Non-pigmented ciliary epithelial cell (primary cell): ENCODE measurements around the gene ATP13A3.

Source experiments
- DNase-seq: peaks from one replicate; pipeline ENCODE4 v3.0.0-alpha.2; 2010; ENCODE audit warnings: low read depth

ATP13A3 gene

GRCh38 chr3:194475138-194475932, 11.5 kb downstream of the ATP13A3 start:
- no peak for DNase-seq

- no peak for DNase-seq
These were observed 12.1 kb downstream of the ATP13A3 start for GRCh38 chr3:194474675-194475074.

GRCh38 chr3:194472290-194472920, 14.4 kb downstream of the ATP13A3 start:
- no peak for DNase-seq

GRCh38 chr3:194471863-194472262, 14.9 kb downstream of the ATP13A3 start:
- no peak for DNase-seq

- DNase-seq: no peak
These were observed 16.2 kb downstream of the ATP13A3 start for GRCh38 chr3:194470615-194471014.

GRCh38 chr3:194469977-194470376, 16.8 kb downstream of the ATP13A3 start:
- DNase-seq: no peak

GRCh38 chr3:194468086-194468485, 18.7 kb downstream of the ATP13A3 start:
- no peak for DNase-seq

- no peak for DNase-seq
These were observed 19.9 kb downstream of the ATP13A3 start for GRCh38 chr3:194466761-194467356.

- DNase-seq: no peak
These were observed 20.8 kb downstream of the ATP13A3 start for GRCh38 chr3:194465920-194466570.

- no peak for DNase-seq
These were observed 21.6 kb downstream of the ATP13A3 start for GRCh38 chr3:194465246-194465645.

- no peak for DNase-seq
These were observed 22.1 kb downstream of the ATP13A3 start for GRCh38 chr3:194464692-194465091.

- no peak for DNase-seq
These were observed 23.9 kb downstream of the ATP13A3 start for GRCh38 chr3:194462936-194463335.

GRCh38 chr3:194460566-194460965, 26.2 kb downstream of the ATP13A3 start:
- no peak for DNase-seq

GRCh38 chr3:194458131-194458530, 28.7 kb downstream of the ATP13A3 start:
- no peak for DNase-seq

GRCh38 chr3:194455481-194455880, 31.3 kb downstream of the ATP13A3 start:
- no peak for DNase-seq

- DNase-seq: no peak
These were observed 36.5 kb downstream of the ATP13A3 start for GRCh38 chr3:194450341-194450740.

GRCh38 chr3:194449913-194450312, 36.9 kb downstream of the ATP13A3 start:
- no peak for DNase-seq

- DNase-seq: no peak
These were observed 39.1 kb downstream of the ATP13A3 start for GRCh38 chr3:194447657-194448056.

GRCh38 chr3:194447161-194447560, 39.6 kb downstream of the ATP13A3 start:
- no peak for DNase-seq

GRCh38 chr3:194446754-194447153, 40.0 kb downstream of the ATP13A3 start:
- no peak for DNase-seq

- no peak for DNase-seq
These were observed 40.6 kb downstream of the ATP13A3 start for GRCh38 chr3:194446172-194446571.

GRCh38 chr3:194443901-194444300, 42.9 kb downstream of the ATP13A3 start:
- DNase-seq: no peak

- no peak for DNase-seq
These were observed 46.0 kb downstream of the ATP13A3 start for GRCh38 chr3:194440756-194441155.
